ENCODE results near the gene CGAS. TPM values are rescaled to one million over a fixed set of nuclear protein-coding genes. Genes with fewer than 3 reads are reported as not detected.

Gene CGAS
- total and polyA plus RNA-seq, 2 of the 13 experiments (the other 11 are each of a cell fraction or from before 2014, with no cell fraction given) = 0.03 to 0.07 TPM

- TF ChIP-seq THAP8 (CRISPR knock-in tag; IDR thresholded peaks at IDR 0.05; ENCODE audit: borderline replicate concordance) = no peak
- TF ChIP-seq ZBTB39 (CRISPR knock-in tag; IDR thresholded peaks at IDR 0.05) = no peak
- TF ChIP-seq ZNF44 (CRISPR knock-in tag; IDR thresholded peaks at IDR 0.05) = no peak; the same call in 1 of the 2 replicates
- TF ChIP-seq GPN1 (CRISPR knock-in tag; IDR thresholded peaks at IDR 0.05; ENCODE audit: borderline replicate concordance) = no peak
- no peak for TF ChIP-seq HMG20B (CRISPR knock-in tag; conservative IDR thresholded peaks at IDR 0.05)
- TF ChIP-seq SNAPC2 (CRISPR knock-in tag; IDR thresholded peaks at IDR 0.05) = no peak
- no peak for TF ChIP-seq PAX8 (CRISPR knock-in tag; IDR thresholded peaks at IDR 0.05; ENCODE audit: borderline replicate concordance)
- TF ChIP-seq ZNF619 (CRISPR knock-in tag; IDR thresholded peaks at IDR 0.05) = no peak; the same call in 1 of the 2 replicates
- no peak for TF ChIP-seq ZBTB26 (CRISPR knock-in tag; IDR thresholded peaks at IDR 0.05; ENCODE audit: borderline replicate concordance)
- no peak for TF ChIP-seq ZNF329 (CRISPR knock-in tag; IDR thresholded peaks at IDR 0.05; ENCODE audit: low read depth)
- peak; percentile 68; the same call in 1 of the 2 replicates for TF ChIP-seq DR1 (CRISPR knock-in tag; IDR thresholded peaks at IDR 0.05)
- peak; percentile 33; the same call in 1 of the 2 replicates for TF ChIP-seq ZMYM2 (CRISPR knock-in tag; IDR thresholded peaks at IDR 0.05)
- TF ChIP-seq NR2F1 (CRISPR knock-in tag; IDR thresholded peaks at IDR 0.05) = no peak
- TF ChIP-seq, protein P1, sequence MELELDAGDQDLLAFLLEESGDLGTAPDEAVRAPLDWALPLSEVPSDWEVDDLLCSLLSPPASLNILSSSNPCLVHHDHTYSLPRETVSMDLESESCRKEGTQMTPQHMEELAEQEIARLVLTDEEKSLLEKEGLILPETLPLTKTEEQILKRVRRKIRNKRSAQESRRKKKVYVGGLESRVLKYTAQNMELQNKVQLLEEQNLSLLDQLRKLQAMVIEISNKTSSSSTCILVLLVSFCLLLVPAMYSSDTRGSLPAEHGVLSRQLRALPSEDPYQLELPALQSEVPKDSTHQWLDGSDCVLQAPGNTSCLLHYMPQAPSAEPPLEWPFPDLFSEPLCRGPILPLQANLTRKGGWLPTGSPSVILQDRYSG (CRISPR knock-in tag; IDR thresholded peaks at IDR 0.05) = 0 out of 2 replicates have a peak, but pooled peaks have one; percentile 30
- TF ChIP-seq KLF13 (CRISPR knock-in tag; IDR thresholded peaks at IDR 0.05) = no peak
- peak; percentile 42; the same call in 1 of the 2 replicates for TF ChIP-seq ZNF703 (CRISPR knock-in tag; IDR thresholded peaks at IDR 0.05; ENCODE audit: borderline replicate concordance)
- no peak; the same call in 1 of the 2 replicates for TF ChIP-seq AHR (CRISPR knock-in tag; IDR thresholded peaks at IDR 0.05)
- TF ChIP-seq ZNF768 (CRISPR knock-in tag; IDR thresholded peaks at IDR 0.05) = peak; percentile 29; the same call in 1 of the 2 replicates
- no peak; the same call in 1 of the 2 replicates for TF ChIP-seq ZSCAN25 (CRISPR knock-in tag; IDR thresholded peaks at IDR 0.05)
- peak; percentile 56; the same call in 1 of the 2 replicates for TF ChIP-seq REXO4 (CRISPR knock-in tag; IDR thresholded peaks at IDR 0.05; ENCODE audit: borderline replicate concordance)
- 0 out of 2 replicates have a peak, but pooled peaks have one; percentile 35 for TF ChIP-seq FOXJ3 (CRISPR knock-in tag; IDR thresholded peaks at IDR 0.05; ENCODE audit: borderline replicate concordance)
- peak; percentile 57 for TF ChIP-seq GATAD2A (CRISPR knock-in tag; IDR thresholded peaks at IDR 0.05)
- TF ChIP-seq MTA3 (CRISPR knock-in tag; IDR thresholded peaks at IDR 0.05) = no peak
- no peak for TF ChIP-seq KLF15 (CRISPR knock-in tag; IDR thresholded peaks at IDR 0.05; ENCODE audit: borderline replicate concordance)
These were observed 9.6 kb upstream of the CGAS start, which contains the start of gene MTO1 (continued) for GRCh38 chr6:73461537-73462350.
